ENCODE results near the gene CENATAC. TPM values are rescaled to one million over a fixed set of nuclear protein-coding genes. Genes with fewer than 3 reads are reported as not detected.
"Not testable (repeated sequence)": the region's sequence is repeated elsewhere in the genome, so short reads cannot be mapped to it uniquely, and the experiment has no call there.

The CENATAC gene
- total RNA-seq, 1 donor from 2014 or later = 51.2 TPM

- intact Hi-C loops (cut with micrococcal nuclease) = no loop called here
These were observed 28.2 kb downstream of the CENATAC start for GRCh38 chr11:119025978-119026766.

DNA sequence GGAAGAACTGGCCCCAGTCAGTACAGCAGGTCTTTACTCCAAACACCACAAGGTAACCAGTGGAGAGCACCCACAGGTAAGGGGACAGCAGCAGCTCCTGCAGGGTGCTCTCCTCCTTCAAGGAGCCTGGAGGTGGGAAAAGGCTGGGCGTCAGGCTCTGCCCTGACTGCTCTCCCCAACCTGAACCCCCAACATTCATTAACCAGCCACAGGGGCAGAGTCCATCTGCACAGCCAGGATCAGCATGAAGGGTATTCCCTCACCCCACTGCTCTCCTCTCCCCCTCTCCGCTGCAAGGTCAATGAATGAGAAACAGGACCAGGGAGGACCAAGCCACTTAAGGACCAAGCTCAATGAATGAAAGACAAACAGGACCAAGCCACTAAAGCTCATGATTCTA lies 29.0 kb downstream of the CENATAC start:
- intact Hi-C loops (cut with micrococcal nuclease) = no loop called here

- intact Hi-C loops (cut with micrococcal nuclease) = no loop called here
These were observed 29.8 kb downstream of the CENATAC start for GRCh38 chr11:119027561-119028345.

DNA sequence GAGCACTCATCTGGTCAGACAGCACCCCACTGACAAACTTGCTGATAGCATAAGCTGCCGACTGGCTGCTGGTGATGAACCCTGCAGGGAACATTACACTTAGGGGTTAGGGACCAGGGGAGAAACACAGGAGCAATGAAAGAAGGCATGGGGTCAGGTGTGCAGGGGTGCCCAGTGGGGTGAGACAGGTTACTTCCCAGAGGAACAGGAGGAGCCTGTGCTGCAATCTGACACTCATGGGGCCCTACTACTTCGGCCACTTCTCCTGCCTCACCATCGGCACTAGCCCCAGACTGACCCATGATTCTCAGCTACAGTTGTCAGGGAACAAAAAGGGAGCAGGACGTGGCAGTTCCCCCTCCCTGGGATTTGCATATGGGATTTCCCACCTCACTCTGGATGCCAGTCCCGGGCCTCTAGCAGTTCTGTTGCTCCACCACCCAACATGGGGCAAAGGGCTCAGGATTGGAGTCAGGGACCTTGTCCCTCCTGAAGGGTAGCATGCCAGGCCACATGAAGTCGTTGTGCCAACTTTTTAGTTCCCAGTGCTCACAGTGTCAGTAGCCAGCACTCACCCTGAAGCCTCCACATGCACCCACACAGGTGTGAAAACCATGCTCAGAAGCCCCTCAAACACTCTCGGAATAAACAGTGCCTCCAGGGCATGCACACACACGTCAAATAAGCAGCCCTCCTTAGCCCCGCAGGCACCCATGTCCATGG lies 30.6 kb downstream of the CENATAC start:
- intact Hi-C loops (cut with micrococcal nuclease) = no loop called here

GRCh38 chr11:119029069-119029339 lies 31.1 kb downstream of the CENATAC start:
- intact Hi-C loops (cut with micrococcal nuclease) = no loop called here

DNA sequence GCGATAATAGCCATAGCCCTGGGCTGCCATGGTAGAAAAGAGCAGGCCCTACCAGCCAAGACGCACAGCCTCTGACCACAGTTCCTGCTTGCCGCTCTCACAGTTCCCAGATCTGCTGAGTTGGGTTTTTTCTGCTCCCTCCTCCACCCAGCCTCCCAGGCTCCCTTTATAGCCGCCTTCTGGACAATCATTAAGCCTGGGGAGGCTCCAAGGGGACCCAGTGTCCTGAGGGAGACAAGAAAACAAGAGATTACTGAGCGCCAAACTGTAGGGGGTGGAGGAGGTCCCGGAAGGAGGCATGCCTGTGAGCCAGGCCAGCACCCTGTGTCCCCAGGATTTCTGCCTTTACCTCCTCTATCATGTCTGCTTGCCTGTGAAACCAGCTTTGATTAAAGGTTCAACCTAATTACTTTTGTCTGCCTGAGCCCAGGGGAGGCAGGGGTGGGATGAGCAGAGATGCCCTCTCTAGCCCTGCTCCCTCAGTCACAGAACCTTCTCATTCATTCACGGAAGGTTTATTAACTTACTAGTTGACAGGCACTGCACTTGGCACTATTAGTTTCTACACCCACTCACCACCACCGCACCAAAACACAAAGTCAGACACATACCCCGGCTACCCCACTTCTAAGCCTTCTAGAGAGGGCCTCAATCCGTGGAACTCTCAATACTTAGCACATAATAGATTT lies 31.5 kb downstream of the CENATAC start:
- intact Hi-C loops (cut with micrococcal nuclease) = loop anchor here (1.0 kb wide), 3 partner anchors 11 to 31 kb away; partner anchors contain the start of genes CENATAC, HYOU1, RPS25 and TRAPPC4

DNA sequence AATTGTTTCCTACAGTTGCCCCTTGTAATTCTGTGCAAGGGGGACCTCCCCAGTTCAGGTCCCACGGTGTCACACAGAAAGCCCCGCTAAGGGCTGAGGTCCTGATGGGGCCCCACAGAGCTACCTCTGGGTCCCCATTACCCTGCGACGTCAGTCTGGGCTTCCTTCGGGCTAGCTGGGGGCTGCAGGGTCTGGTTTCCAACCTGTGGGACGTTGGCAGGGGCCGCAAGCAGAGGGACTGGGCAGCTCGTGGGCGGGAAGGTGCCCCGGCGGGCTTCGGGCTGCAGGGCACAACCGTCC lies 32.0 kb downstream of the CENATAC start:
- intact Hi-C loops (cut with micrococcal nuclease) = loop anchor here (1.0 kb wide), 3 partner anchors 12 to 32 kb away; partner anchors contain the start of genes CENATAC, HYOU1, RPS25 and TRAPPC4

DNA sequence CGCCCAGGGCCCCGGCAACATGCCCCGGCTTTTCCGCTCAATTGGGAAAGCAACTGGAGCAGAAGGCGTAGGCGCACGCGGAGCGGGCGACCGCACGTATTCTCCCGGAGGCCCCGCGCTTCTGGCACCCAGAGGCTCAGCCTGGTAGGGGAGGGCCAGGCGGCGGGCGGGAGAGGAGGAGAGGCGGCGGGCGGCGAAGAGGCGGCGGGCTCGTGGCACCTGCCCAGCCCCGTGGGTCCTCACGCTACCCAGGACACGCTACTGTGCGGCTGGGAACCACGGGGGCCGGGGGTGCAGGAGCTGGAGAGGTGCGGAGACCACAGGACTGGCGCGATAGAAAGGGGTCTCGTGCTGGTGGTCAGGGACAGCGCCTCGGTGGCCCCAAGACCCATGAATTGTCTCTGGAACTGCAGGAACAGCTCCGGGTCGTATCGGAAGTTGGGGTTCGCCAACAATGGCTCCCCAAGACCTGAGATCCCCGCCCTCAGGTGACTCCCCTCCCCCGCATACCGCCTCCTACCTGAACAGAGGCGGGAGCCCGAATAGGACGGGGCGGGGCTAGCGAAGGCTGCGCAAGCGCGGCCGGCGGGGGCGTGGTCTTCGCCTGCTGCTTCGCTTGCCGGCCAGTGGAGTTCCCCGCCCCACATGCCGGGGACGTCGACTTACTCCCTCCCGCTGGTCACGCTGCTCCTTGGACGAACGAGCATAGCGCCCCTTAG lies 32.5 kb downstream of the CENATAC start, which contains the start of gene SLC37A4:
Gene SLC37A4 (minus strand): TSS at position 549 of the 719 bp plus-strand sequence.
- intact Hi-C loops (cut with micrococcal nuclease) = loop anchor here (1.0 kb wide), 3 partner anchors 12 to 32 kb away; partner anchors contain the start of genes CENATAC, HYOU1, RPS25 and TRAPPC4

DNA sequence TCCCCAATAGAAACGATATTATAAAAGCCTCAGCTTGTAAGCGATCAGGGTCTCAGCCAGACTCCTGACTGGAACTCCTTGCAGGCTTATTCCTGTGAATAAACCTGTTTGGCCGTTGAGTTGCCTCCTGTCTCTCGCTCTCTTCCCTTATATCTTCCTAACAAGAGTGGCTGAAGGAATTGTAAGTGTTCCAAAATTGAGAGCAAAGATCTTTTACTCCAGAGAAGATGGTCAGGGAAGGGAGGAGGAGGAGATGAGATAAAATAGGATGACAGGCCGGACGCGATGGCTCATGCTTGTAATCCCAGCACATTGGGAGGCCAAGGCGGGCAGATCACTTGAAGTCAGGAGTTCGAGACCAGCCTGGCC lies 34.0 kb downstream of the CENATAC start:
- intact Hi-C loops (cut with micrococcal nuclease) = no loop called here

DNA sequence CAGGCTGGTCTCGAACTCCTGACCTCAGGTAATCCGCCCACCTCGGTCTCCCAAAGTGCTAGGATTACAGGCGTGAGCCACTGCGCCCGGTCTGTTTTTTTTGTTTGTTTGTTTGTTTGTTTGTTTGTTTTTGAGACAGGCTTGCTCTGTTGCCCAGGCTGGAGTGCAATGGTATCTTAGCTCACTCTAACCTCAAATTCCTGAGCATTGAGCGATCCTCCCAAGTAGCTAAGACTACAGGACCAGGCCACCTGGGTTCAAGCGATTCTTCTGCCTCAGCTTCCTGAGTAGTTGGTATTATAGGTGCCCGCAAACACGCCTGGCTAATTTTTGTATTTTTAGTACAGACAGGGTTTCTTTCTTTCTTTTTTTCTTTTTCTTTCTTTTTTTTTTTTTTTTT lies 35.5 kb downstream of the CENATAC start:
- intact Hi-C loops (cut with micrococcal nuclease) = not testable (repeated sequence)

DNA sequence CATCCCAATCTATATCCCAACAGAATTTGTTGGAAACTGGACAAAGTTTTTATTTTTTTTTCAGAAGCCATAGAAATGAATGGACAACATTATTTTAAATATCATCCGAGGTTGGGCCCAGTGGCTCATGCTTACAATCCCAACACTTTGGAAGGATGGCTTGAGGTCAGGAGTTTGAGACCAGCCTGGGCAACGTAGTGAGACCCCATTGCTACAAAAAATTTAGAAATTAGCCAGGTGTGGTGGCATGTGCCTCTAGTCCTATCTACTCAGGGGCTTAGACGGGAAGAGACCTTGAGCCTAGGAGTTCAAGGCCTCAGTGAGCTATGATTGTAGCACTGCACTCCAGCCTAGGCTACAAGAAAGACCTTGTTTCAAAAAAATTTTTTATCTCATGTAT lies 36.9 kb downstream of the CENATAC start:
- intact Hi-C loops (cut with micrococcal nuclease) = no loop called here

DNA sequence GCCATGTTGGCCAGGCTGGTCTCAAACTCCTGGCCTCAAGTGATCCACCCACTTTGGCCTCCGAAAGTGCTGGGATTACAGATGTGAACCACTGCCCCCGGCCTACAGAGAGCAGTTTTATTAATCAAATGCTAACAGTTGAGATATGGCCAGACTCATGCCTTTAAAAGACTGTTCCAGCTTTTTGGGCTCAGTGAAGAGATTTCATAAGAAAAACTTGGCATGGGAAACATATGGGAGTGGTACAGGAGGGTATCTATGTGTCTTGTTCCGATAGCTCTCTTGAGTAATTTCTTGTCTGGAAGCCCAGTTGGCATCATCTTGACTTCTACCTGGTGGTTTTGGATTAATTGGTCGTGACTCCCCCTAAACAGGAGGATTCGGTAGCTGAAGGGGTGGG lies 40.9 kb downstream of the CENATAC start:
- intact Hi-C loops (cut with micrococcal nuclease) = no loop called here

DNA sequence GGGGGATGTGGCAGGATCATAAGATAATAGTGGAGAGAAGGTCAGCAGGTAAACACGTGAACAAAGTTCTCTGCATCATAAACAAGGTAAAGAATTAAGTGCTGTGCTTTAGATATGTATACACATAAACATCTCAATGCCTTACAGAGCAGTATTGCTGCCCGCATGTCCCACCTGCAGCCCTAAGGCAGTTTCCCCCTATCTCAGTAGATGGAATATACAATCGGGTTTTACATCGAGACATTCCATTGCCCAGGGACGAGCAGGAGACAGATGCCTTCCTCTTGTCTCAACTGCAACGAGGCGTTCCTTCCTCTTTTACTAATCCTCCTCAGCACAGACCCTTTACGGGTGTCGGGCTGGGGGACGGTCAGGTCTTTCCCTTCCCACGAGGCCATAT lies 41.5 kb downstream of the CENATAC start:
- intact Hi-C loops (cut with micrococcal nuclease) = not testable (repeated sequence)

- intact Hi-C loops (cut with micrococcal nuclease) = no loop called here
These were observed 44.0 kb downstream of the CENATAC start for GRCh38 chr11:119041821-119042514.

- intact Hi-C loops (cut with micrococcal nuclease) = no loop called here
These were observed 45.0 kb downstream of the CENATAC start for GRCh38 chr11:119042927-119043326.

- intact Hi-C loops (cut with micrococcal nuclease) = no loop called here
These were observed 46.8 kb downstream of the CENATAC start for GRCh38 chr11:119044708-119045107.

DNA sequence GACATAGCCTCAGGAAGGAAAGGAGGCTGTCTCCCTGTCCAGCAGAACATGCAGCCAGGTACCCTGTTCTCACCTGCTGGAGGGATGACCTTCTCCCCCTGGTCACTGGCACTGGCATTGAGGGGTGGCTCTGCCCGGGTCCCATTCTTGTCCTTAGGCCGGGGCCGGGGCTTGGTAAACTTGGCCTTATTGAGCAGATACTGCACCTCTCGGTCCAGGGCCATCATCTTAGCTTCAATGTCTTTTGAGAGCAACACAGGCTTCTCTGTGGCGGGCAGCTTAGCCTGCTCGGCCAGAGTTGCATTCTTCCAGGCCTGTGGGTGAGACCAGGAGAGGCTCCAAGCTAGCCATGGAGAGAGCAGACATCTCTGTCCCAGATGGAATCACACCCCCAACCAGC lies 48.6 kb downstream of the CENATAC start:
- intact Hi-C loops (cut with micrococcal nuclease) = no loop called here

DNA sequence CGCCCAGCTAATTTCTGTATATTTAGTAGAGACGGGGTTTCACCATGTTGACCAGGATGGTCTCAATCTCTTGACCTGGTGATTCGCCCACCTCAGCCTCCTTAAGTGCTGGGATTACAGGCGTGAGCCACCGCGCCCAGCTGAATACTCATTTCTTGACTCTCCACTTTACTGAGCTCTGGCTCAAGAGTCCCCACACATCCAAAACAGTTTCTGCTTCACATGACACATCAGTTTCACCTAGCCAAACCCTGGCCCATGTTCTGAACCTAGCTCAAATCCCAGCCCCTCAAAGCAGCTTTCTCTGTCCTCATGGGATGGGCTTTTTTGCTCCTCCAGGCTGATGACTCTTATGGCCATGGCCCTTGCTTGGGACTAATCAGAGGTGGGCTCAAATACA lies 49.3 kb downstream of the CENATAC start:
- intact Hi-C loops (cut with micrococcal nuclease) = no loop called here

DNA sequence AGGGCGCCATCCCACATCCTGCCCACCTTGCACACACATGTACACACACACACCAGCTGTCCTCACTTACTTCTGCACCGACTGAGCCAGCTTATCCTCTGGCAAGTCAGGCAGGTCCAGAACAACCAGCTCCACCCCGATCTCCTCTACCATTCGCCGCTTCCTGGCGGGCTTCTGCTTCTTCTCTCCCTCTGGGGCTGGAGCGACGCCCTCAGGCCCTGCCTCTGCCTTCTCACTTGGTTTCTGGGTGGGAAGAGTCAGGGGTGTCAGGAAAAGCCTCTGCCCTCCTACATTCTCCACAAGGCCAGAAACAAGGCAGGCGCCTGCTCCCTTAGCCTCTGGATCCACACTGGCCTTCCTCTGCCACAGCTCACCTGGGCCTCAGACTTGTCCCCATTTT lies 50.7 kb downstream of the CENATAC start:
- intact Hi-C loops (cut with micrococcal nuclease) = no loop called here

DNA sequence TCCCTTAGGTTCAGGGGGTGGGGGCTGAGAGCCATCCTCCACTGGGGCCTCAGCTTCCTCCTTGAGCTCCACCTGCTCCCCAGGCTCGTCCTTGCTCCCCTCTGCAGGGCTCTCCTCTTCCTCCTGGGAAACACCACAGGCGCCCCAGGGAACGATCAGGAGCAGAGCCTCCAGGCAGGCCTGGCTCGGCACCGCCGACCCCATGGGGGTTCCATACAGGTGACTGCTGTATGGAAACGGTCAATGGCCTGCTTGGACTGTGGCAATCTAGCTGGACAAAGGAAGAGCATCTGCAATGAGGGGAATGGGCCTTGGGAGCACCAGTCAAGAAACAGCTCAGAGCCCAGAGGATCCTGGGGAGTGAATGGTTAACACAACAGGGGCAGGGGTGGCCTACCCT lies 51.1 kb downstream of the CENATAC start:
- intact Hi-C loops (cut with micrococcal nuclease) = no loop called here
